ENCODE measurements around the gene ZCCHC7. TPM values are rescaled to one million over a fixed set of nuclear protein-coding genes. Genes with fewer than 3 reads are reported as not detected.
"Not testable (repeated sequence)": the region's sequence is repeated elsewhere in the genome, so short reads cannot be mapped to it uniquely, and the experiment has no call there.

The ZCCHC7 gene
- total RNA-seq, 1 donor from 2014 or later: 20.4 TPM

DNA sequence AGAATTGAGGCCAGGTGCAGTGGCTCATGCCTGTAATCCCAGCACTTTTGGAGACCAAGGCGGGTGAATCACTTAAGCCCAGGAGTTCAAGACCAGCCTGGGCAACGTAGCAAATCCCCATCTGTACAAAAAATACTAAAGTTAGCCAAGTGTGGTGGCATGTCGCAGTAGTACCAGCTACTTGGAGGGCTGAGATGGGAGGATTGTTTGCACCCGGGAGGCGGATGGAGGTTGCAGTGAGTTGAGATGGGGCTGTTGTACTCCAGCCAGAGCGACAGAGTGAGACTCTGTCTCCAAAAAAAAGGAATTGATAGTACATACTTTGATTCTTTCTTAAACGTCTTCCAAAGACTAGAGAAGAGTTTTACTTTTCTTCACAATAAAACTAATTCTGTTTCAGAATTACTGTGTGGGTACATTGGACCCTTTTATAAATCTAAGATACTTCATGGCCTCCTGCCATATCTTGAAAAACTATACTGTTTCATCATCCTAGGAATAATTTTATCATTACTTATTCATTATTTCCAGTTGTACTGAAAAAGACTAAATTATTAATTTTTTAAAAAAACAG is 170.1 kb downstream of the ZCCHC7 start:
- TF ChIP-seq, protein P1, sequence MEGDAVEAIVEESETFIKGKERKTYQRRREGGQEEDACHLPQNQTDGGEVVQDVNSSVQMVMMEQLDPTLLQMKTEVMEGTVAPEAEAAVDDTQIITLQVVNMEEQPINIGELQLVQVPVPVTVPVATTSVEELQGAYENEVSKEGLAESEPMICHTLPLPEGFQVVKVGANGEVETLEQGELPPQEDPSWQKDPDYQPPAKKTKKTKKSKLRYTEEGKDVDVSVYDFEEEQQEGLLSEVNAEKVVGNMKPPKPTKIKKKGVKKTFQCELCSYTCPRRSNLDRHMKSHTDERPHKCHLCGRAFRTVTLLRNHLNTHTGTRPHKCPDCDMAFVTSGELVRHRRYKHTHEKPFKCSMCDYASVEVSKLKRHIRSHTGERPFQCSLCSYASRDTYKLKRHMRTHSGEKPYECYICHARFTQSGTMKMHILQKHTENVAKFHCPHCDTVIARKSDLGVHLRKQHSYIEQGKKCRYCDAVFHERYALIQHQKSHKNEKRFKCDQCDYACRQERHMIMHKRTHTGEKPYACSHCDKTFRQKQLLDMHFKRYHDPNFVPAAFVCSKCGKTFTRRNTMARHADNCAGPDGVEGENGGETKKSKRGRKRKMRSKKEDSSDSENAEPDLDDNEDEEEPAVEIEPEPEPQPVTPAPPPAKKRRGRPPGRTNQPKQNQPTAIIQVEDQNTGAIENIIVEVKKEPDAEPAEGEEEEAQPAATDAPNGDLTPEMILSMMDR (IDR thresholded peaks at IDR 0.05): no peak
- ATAC-seq (no peak), DNase-seq (no peak)
- Histone ChIP-seq H3K4me3 (no peak overlapping the region), H3K4me1 (peaks cover 9% of the 10 kb centered on the region), H3K9me3 (no peaks in the 10 kb centered on the region), H3K27ac (no peak overlapping the region), H3K36me3 (no peaks in the 10 kb centered on the region), H3K27me3 (ENCODE audit: low read depth) (no peaks in the 10 kb centered on the region)
- intact Hi-C loops (cut with DNase I): no loop called here

DNA sequence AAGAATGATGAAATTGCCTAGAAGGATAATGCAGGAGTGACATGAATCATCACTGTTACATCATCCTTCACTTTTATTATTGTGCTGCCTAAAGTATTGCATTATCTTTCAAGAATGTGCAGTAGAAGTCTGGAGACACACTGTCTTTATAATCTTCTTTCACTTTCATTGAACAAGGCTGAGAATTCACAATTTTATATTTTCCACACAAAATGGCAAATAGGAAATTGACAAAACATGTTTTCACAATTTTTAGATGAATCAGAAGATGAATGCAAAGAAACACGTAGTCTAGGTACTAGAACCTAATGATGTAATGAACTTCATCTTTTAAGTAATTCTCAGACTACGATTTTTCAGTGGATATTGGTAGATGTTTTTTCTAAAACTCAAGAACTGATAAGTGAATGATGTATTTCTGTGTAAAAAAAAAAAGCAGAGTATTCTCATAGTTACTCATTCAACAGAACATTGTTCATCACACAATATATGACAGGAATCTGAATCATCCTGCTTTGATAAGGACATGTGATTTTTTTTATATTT is 170.6 kb downstream of the ZCCHC7 start:
- no peaks in the 10 kb centered on the region for H3K36me3 ChIP-seq
- no peak overlapping the region for H3K4me3 ChIP-seq
- peaks cover 9% of the 10 kb centered on the region for H3K4me1 ChIP-seq
- intact Hi-C loops (cut with DNase I): no loop called here
- H3K27ac ChIP-seq: no peak overlapping the region
- H3K27me3 ChIP-seq (ENCODE audit: low read depth): no peaks in the 10 kb centered on the region
- ATAC-seq (no peak), DNase-seq (no peak)
- TF ChIP-seq, protein P1 (IDR thresholded peaks at IDR 0.05): no peak
- no peaks in the 10 kb centered on the region for H3K9me3 ChIP-seq

DNA sequence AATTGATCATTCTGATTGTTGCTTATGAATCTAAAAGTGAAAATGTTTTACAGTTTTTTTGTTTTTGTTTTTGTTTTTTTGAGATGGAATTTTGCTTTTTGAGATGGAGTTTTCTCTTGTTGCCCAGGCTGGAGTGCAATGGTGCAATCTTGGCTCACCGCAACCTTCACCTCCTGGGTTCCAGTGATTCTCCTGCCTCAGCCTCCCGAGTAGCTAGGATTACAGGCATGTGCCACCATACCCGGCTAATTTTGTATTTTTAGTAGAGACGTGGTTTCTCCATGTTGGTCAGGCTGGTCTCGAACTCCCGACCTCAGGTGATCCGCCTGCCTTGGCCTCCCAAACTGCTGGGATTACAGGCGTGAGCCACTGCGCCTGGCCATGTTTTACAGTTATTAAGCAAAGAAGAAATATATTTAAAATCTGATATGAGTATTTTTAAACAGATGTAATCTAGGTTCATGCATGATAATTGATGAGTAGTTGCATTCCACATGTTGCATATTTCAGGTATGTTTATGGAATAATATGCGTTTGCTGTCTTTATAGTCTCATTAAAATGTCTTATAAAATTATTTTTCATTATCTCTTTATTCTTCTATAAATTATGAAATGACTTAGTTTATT is 171.4 kb downstream of the ZCCHC7 start:
- H3K4me3 ChIP-seq; ATAC-seq; DNase-seq; H3K4me1 ChIP-seq; H3K9me3 ChIP-seq; H3K27ac ChIP-seq; H3K36me3 ChIP-seq; intact Hi-C loops (cut with DNase I); H3K27me3 ChIP-seq (ENCODE audit: low read depth): not testable (repeated sequence)

DNA sequence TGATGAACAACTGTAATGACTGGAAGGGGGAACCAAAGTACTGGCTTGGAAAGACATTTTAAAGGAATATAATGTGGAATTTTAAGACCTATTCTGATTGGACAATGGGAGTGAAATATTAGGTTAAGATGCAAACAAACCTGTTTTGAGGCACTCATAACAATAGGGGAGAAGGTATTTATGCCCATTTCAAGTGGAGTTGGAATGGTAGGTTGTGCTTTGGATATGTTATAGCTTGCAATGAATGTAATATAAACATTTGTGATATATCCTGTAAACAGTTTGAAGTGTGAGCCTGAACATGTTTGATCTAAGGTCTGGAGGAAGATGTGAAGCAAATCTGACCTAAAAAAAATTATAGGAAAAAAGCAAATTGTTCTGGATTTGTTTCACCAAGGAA is 172.5 kb downstream of the ZCCHC7 start:
- DNase-seq: no peak
- TF ChIP-seq, protein P1 (IDR thresholded peaks at IDR 0.05): no peak
- Histone ChIP-seq H3K27ac (no peak overlapping the region), H3K4me1 (peaks cover 9% of the 10 kb centered on the region), H3K36me3 (no peaks in the 10 kb centered on the region), H3K9me3 (no peaks in the 10 kb centered on the region), H3K4me3 (no peak overlapping the region), H3K27me3 (ENCODE audit: low read depth) (no peaks in the 10 kb centered on the region)
- ATAC-seq: no peak
- intact Hi-C loops (cut with DNase I): no loop called here

DNA sequence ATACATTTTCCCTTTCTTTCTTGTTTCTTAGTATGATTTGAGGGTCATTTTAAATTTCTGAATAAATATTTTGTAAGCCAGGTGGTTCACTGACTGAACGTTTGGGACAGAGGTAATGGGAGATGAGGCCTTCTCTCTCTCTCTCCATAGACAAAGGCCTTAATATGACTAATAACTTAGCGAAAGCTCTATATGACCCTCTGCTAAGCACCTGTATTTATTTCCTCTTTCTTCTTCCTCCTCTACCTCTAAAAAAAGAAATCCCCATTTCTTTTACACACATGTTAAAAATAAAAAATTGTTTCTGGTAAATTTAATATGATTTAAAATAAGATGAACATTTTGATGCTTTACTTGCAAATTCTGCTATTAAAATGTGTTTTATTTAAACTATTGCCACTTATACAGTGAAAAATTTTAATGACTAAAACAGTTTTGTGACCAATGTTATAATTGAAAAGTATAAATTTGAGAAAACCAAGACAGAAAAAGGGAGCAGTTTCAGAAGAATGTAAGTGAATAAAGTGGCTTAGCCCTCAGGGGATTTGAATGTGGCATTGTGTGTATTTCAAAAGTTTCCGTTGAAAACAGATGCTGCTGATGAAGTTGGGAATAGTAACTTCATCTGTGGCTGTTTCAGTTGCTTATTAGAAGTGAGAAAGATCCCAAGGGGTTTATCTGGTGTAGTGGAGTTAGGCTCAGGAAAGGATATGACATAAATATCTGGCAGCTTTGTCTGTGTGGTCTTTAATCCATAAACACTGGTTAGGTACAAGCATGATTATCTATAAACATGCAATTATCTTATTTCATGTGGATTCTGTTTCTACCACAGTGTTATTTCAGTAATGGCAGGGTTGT is 173.5 kb downstream of the ZCCHC7 start:
- TF ChIP-seq, protein P1 (IDR thresholded peaks at IDR 0.05): no peak
- DNase-seq: no peak
- intact Hi-C loops (cut with DNase I): no loop called here
- H3K36me3 ChIP-seq: no peaks in the 10 kb centered on the region
- H3K4me1 ChIP-seq: peaks cover 9% of the 10 kb centered on the region
- ATAC-seq: no peak
- no peaks in the 10 kb centered on the region for H3K9me3 ChIP-seq
- no peak overlapping the region for H3K4me3 ChIP-seq
- H3K27ac ChIP-seq: no peak overlapping the region
- H3K27me3 ChIP-seq (ENCODE audit: low read depth): no peaks in the 10 kb centered on the region

Measured in lower lobe of right lung (tissue), 2 donors.